Medulla oblongata (tissue), 1 donor: ENCODE results near the gene VPS37D.

Source experiments
- DNase-seq: peaks from one replicate; pipeline ENCODE4 v3.0.0-alpha.2; 2015; ENCODE audit errors: extremely low spot score

The VPS37D gene

DNA sequence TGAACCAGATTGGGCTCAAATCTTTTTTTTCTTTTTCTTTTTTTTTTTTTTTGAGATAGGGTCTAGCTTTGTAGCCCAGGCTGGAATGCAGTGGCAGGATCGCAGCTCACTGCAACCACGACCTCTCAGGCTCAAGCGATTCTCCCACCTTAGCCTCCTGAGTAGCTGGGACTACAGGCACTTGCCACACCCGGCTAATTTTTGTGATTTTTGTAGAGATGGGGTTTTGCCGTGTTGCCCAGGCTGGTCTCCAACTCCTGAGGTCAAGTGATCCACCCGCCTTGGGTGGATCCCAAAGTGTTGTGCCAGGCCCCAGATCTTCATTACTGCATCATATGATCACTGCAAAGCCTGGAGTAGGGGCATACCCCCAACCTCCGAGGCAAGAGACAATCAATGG, 12.9 kb downstream of the VPS37D start:
- DNase-seq = no peak

DNA sequence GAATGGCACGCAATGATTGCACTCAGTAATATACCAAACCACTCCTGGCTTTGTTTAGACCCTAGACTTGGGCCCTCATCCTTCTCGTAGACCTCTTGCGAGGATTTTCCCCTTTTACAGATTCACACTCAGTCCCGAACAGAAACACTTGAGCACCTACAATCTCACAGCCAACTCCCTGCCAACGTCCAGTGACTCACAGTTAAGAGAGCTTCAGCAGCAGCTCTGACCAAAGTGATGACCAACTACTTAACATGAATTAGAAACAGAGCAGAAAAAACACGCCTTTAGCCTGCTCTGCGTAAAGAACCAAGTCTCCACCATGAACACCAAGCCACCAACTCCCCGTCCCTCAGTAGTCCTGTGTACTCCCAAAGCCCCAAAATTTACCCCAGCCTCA, 13.4 kb downstream of the VPS37D start:
- DNase-seq = no peak

DNA sequence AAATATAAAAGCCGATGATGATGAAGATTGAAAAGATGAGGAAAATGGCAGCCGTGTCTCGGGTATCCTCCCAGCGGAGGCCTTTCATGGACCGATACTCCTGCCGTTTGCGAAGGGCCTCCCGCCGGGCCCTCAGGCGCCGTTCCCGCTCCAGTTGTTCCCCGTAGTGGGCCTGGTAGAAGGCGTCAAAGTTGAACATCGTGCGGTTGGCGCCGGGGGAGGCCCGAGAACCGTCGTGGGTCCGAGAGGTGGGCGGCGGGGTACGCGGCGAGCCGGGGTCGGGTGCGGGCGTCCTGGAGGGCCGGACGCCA, 15.1 kb downstream of the VPS37D start:
- no peak for DNase-seq

DNA sequence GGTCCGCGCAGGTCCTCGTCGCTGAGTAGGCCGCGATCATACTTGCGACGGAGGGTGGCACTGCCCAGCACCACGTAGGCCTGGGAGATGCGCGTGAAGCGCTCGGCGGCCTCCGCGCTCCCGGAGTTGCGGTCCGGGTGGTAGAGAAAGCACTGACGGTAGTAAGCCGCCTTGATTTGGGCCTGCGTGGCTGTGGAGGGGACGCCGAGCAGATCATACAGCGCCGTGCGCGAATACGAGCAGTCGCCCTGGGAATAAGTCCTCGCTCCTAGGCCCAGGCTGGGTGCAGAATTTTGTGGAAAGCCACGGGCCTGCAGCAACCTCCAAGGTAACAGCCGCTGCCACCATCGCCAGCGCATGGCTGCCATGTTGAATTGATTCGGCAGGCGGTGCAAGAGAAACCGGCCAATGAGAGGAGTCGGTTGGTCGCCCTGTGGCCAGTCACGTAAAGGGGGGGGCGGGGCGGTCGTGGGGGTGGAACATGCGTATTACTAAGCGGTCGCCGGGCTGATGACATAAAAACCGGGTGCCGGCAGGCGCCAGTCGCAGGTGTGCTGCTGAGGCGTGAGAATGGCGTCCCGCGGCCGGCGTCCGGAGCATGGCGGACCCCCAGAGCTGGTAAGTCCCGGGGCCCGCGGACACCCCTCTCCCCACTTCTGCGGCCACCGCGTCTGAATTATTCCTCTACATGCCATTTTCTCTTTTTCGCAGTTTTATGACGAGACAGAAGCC, 15.6 kb downstream of the VPS37D start, which contains the start of the genes BUD23 and DNAJC30:
Gene BUD23 (plus strand): TSS at position 542 of the 732 bp plus-strand sequence. CDS start 29 bp downstream, at position 571.
Gene DNAJC30 (minus strand): TSS at position 398 of the 732 bp plus-strand sequence. CDS start 30 bp downstream, at position 368.
- peak; percentile 96 for DNase-seq

DNA sequence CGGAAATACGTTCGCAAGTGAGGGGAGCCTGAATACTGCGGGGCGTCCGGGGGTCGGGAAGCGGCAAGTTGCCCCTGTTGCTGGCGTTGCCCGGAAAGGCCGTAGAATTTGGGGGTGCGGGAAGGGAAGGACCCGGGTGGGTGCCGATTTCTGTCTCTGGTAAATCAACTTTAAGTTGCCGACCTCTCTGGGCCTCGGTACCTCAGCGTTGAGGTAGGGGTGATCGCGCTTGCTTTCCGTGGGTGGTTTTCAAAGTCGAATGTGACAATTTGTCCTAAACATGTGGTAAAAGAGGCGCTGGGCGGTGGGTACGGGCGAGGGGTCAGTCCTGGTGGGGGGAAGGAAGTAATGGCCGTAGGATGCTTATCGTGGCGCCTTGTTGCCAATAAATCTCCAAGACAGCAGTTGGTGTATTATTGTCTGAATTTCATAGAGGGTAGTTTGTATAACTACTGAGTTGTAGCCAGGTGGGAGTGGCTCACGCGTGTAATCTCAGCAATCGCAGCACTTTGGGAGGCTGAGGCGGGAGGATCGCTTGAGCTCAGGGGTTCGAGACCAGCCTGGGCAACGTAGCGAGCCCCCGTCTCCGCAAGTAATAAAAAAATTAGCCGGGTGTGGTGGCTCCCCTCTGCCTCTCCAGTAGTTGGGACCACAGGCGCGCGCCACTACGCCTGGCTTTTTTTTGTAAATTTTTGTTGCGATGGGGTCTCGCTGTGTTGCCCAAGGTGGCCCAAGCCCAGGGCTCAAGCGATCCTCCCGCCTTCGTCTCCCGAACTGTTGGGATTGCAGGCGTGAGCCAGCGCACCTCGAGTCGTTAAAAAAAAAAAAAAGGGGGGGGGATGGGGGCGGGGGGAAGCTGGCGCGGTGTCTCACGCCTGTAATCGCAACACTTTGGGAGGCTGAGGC, 16.4 kb downstream of the VPS37D start:
- DNase-seq = no peak

DNA sequence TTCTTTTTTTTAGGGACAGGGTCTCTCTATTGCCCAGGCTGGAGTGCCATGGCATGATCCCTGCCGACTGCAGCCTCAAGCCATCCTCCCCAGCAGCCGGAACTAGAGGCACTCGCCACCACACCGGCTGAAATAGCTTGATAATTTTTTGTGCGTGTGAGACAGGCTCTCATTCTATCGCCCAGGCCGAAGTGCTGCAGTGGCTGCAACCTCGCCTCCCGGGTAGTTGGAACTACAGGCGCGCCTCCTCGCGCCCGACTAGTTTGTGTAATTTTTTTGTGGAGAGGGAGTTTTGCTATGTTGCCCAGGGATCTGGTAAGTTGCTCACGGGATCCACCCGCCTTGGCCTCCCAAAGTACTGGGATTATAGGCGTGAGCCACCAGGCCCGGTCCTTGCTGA, 17.7 kb downstream of the VPS37D start:
- no peak for DNase-seq

DNA sequence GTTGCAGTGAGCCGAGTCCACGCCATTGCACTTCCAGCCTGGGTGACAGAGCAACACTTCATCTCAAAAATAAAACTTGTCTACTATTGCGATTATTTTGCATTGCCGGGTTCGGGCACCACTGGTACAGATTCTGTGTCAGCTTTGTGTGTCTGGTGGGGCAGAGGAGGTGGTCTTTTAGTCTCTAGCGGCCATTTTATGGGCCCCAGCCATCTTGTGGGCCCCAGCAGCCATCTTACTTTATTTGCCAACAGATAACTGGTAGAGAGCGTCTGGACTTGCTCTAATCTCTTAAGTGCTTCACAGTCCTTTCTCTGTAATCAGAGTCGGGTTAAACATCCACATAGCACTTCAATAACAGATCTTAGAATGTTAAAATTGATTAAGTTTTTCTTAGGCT, 20.7 kb downstream of the VPS37D start:
- no peak for DNase-seq

DNA sequence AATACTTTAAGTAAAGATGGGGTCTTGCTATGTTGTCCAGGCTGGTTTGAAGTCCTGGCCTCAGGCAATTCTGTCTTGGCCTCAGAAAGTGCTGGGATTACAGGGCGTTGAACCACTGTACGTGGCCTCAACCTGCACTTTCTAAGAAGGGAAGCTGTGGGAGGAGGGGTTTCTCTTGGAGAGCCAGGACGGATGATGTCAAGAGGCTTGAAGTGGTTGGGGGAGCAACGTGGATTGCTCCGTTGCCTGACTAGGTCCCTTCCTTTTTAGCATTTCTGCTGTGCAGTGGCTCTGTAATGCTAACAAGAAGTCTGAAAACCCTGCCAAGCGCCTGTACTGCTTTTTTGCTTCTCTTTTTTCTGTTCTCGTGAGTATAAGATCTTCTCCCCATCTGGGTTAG, 23.0 kb downstream of the VPS37D start:
- no peak for DNase-seq

DNA sequence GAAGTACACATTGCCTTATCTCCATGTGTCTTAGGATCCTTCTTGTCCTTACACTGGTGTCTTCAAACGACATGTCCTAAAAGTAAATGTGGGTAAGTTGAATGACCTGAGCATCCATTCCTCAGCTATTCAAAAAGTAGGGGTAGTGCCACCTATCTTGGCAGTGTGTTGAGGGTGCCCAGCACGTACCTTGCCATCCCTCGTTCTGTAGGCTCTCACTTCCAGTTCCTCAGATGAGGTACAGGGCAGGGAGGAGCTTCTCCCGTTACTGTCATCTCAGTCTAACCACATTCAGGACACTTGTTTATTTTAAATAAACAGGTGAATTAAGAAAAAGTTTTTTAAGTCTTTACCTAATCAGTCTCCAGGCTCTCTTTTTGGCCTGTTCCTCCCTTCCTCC, 28.7 kb downstream of the VPS37D start:
- DNase-seq = no peak

DNA sequence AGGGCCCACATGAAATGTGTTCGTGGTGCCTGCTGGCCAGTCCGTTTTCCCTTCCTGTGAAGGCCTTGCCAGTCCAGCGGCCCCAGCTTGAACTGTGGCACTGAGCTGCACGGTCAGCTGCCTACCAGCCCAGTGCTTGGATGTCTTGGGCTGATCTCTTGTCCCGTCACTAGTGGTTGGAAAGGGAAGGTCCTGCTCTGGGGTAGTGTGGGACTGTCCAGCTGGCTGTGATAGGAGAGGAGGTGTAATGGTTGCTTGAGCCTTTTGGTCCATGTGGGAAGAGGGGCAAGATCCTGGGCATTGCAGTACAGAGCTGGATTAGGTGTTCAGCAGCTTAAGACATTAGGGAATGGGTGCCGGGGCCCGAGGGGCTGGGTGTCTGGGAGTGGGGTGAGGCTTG, 30.8 kb downstream of the VPS37D start:
- no peak for DNase-seq

DNA sequence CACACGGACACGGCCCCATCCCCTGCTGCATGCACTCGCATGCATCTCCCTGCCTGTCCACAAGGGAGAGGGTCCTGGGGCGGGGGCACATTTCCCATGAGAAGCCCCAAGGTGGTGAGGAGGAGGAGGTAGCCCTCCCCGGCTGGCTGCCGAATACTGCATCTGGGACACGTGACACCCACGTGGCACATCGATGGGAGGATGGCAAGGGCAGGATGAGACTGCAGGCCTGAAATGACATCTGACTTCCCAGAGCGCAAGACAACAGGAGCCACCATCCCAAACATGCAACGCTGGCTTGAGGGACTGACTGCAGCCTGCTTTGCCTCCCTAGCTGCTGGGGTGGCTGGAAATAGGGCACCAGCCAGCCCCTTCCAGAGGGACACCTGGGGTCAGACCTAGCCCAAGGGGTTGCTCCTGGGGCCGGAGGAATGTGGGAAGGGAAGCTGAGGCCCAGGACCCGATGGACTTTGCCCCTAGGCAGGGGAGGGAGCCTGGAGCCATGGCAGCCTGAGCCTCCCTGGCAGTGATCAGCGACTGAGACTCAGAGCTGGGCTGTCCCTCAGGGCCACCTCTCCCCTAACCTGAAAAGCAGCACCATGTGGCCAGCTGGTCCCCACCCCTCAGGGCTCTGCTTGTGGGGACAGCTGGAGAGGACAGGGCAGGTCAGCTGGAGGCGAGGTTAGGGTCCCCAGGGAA, 31.9 kb downstream of the VPS37D start:
- no peak for DNase-seq

DNA sequence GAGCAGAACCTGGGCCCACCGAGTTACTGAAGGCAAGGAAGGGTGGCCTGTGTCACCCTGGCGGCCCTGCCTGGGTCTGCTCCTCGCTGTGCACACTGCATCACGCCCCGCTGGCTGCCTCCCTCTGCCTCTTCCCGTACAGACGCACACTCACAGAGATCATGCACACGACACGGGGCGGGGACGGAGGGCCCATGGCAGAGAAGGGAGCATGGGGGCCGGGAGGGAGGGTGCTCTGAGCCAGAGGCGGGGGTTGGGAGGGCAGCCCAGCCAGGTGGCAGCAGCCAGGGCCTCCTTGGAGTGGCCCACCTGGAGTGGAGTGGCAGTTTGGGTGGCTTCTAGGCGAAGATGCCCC, 32.4 kb downstream of the VPS37D start:
- DNase-seq = no peak

DNA sequence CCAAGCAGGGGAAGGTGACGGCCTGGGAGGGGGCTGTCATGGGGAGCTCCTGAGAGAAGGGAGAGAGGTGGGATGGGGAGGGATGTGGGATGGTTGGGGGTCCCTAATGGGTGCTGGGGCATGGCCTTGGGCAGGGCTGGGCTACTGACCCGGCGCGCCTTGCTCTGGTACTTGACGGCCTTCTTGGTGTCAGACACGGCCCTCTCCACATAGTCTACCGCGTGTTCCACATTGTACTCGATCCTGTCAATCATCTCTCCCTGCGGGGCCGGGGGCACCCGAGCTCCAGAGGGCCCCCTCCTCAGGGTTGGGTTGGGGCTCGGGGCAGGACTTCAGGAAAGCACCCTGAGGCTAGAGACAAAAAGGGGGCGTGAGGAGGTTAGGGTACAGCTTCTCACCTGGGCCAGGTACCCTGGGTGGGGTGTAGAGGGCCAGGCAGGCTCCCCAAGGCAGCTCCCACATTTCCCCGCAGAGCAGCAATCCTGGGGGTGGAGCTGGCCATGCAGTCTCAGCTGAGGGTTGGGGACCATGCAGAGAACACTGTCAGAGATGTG, 33.0 kb downstream of the VPS37D start:
- DNase-seq = no peak

DNA sequence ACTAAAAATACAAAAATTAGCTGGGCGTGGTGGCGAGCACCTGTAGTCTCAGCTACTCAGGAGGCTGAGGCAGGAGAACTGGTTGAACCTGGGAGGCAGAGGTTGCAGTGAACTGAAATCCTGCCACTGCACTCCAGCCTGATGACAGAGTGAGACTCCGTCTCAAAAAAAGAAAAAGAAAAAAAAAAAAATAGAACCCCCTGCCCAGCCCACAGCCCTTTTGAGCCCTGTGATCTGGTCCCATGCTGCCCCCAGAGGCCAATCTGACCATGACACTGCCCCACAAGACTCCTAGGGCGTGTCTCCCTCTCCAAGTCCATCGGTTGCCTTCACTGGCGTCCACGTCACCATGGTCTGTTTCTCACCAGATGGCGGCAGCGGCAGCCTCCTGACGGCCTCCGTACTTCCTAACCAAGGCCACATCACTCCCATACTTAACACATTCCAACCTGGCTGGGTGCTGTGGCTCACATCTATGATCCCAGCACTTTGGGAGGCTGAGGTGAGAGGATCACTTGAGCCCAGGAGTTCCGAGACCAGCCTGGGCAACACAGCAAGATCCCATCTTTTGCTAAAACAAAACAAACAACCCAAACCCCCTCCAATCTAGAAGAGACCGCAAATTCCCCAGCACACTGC, 33.8 kb downstream of the VPS37D start:
- no peak for DNase-seq

DNA sequence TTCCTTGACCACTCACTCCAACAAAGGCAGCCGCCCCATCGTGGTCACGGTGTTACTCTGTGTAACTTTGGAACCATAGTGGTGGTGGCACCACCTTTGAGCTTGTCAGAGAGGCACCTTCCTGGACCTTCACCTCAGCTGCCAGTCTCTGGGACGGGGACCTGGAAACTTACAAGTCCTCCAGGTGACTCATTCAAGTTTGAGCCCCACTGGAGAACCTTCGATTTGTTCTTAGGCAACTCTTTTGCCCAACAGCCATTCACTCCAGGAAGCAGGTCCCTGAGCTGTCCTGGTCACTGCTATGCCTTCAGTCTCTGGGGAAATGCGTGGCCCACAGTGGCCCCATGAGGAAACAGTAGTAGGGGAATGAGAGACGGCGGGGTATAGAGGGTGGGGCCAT, 34.6 kb downstream of the VPS37D start:
- DNase-seq = no peak

DNA sequence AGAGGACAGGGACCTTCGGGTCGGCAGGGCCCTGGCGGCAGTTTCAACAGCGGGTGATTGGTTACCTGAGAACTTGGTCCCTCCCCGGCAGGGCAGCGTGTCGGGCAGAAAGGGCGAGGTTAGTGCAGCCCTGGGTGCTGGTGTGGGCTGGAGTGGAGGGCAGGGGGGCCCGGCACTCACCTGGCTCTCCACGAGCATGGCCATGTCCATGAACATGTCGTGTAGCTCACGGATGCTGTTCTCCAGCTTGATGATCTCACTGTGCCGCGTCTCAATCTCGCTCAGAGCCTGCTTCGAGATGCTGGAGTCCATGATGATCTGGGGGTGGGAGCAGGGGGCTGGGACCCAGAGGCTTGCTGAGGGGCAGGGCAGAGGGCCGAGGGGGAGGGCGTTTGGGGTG, 35.0 kb downstream of the VPS37D start:
- no peak for DNase-seq

DNA sequence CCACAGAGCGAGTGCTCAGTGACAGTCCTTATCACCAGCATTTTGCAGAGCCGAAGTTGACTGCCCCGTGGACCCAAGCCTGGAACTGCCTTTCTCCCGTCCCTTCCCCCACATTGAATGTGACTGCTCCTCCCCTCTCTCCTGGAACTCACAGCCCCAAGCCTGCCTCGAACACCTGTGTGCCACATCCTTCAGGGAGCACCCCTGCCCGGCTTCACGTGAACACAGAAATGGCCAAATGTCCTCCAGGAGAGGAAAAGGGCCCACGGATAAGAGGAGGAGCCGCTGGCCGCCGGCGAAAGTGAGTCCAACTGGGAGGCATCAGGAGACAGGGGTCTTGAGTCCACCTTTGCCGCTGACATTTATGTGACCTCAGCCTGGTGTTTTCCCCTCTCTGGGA, 35.6 kb downstream of the VPS37D start:
- no peak for DNase-seq

DNA sequence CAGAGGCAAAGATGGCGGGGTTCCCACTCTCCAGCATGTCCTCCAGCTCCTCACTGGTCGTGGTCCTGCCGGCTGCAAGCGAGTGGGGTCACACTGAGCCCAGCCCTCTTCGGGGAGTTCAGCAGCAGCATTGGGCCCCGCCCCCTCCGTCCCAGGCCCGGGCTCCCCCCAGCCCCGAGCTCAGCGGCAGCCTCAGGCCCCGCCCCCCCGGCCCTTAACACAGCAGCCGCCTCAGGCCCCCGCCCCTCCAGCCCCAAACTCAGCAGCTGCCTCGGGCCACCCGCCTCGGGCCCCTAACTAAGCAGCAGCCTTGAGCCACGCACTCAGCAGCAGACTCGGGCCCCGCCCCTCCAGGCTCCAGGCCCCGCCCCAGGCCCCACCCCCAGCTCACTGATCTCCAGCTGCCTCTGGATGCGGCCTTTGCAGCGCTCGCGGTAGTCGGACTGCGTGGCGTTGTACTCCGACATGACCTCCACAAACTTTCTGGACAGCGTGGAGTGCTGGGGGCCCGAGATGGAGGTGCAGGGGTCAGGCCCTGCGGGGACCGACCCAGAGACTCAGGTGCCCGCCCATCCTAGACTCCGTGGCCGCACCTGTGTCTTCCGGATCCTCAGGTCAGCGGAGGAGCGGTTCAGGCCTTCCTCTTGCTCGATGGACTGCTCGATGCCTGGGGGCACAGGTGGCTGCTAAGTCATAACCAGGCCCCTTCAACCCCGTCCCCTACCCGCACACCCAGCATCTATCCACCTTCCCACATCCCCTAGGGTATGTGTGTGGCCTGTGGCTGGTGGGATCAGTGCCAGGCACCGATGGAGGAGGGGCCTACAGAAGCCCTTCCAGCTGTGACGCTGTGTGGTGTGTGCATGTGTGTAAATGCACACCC, 36.4 kb downstream of the VPS37D start:
- no peak for DNase-seq

DNA sequence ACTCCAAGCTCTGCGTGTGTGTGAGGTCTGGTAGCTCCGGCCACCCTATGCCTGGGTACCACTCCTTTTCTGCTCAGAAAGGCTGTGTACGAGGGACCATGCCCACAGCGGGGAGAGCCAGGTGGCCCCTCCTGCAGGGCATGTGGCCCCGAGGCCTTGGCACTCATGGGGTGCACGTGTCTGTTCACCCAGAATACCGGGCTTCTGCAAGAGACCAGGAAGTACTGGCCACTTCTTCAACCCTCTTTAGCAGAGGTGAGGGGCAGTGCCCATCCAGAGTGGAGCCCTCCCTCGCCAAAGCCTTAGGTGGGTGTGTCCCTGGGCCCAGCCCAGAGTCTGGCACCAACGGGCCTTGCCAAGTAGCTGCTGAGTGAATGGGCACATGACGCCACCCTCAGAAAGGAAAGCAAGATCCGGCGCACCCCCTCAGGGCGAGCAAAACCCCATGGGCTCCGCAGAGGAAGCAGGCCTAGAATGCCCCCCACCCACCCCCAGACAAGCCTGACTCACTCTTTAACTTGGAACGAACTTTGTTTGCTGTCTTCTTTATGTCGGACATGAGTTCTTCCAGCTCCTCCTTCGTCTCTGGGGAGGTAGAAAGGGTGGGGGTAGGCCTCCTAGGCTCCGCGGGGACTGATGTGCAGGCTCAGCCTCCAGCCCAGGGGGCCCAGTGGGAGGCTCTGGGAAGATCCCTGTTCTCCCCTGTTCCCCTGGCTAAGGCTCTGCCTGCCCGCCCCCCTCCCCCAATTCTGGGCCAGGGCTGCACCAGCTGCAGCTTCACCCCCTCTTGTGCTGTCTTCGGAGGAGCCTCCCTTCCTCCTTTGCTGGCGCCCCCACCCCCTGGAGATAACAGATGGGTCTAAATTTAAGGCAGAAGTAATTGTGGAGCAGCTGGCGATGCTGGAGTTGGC, 37.3 kb downstream of the VPS37D start:
- DNase-seq = no peak

DNA sequence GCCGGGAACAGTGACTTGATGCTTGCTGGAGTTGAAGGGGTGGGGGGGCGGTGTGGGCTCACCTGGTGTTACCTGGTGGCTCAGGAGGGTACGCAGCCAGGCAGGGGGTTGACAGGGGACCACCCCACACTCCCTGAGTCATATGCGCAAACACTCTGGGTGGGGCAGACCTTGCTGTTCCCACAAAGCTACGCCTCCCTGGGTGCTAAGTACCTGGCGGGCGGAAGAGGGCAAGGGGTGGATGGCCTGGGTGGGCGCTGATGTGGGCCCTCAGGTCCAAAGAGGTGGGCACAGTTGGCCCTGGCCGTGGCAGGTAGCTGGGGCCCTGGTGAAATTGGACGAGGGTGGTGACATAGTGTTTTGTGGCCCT, 37.9 kb downstream of the VPS37D start:
- DNase-seq = no peak
